ENCODE data around the gene RPS6KC1. TPM values are rescaled to one million over a fixed set of nuclear protein-coding genes. Genes with fewer than 3 reads are reported as not detected.
"Not testable (repeated sequence)": the region's sequence is repeated elsewhere in the genome, so short reads cannot be mapped to it uniquely, and the experiment has no call there.

RPS6KC1 gene
- total and polyA plus RNA-seq, 7 experiments from 2014 or later = 5.4 to 18.9 (median 11.5) TPM

GRCh38 chr1:213110349-213111300 lies 59.6 kb downstream of the RPS6KC1 start:
- no peak overlapping the region for H3K27ac ChIP-seq (ENCODE audit: low read depth, low read length)
- POLR2A ChIA-PET = no interaction called here
- Mint-ChIP-seq H3K27me3 (no peaks in the 10 kb centered on the region), H3K9me3 (peaks cover 0 to 5% (median 0%) of the 10 kb centered on the region in 11 donors), H3K4me3 (peak overlapping the region in 1 of 10 donors; percentile 3), H3K4me1 (peaks cover 13 to 25% (median 18%) of the 10 kb centered on the region in 7 donors), H3K36me3 (peaks cover 4 to 24% (median 21%) of the 10 kb centered on the region in 5 donors), H3K27ac (peak overlapping the region in 4 of 9 donors; percentile 16 to 54 (median 44))
- H3K27me3 ChIP-seq (ENCODE audit: control insufficient read depth in 2 of 2, insufficient read depth in 2 of 2, low read length in 2 of 2) = no peaks in the 10 kb centered on the region
- intact Hi-C loops (cut with micrococcal nuclease) = no loop called here
- H3K9me3 ChIP-seq (ENCODE audit: control insufficient read depth in 2 of 3, low read length in 3 of 3) = no peaks in the 10 kb centered on the region
- peaks cover 0 to 8% of the 10 kb centered on the region in 2 donors for H3K4me1 ChIP-seq (ENCODE audit: control insufficient read depth in 2 of 2, insufficient read depth in 2 of 2, low read length in 2 of 2)
- DNase-seq (peak in 1 of 9 donors; percentile 2), ATAC-seq (no peak)
- no peak overlapping the region for H3K4me3 ChIP-seq (ENCODE audit: low read length)
- CTCF ChIA-PET = no interaction called here
- H3K36me3 ChIP-seq (ENCODE audit: control insufficient read depth in 2 of 3, insufficient read depth in 3 of 3, low read length in 3 of 3) = peaks cover 0 to 4% (median 0%) of the 10 kb centered on the region in 3 experiments

GRCh38 chr1:213111502-213111901 lies 60.5 kb downstream of the RPS6KC1 start:
- Histone ChIP-seq H3K27me3 (ENCODE audit: control insufficient read depth in 2 of 2, insufficient read depth in 2 of 2, low read length in 2 of 2) (no peaks in the 10 kb centered on the region), H3K27ac (ENCODE audit: low read depth, low read length) (no peak overlapping the region), H3K36me3 (ENCODE audit: control insufficient read depth in 2 of 3, insufficient read depth in 3 of 3, low read length in 3 of 3) (no peaks in the 10 kb centered on the region), H3K9me3 (ENCODE audit: control insufficient read depth in 2 of 3, low read length in 3 of 3) (no peaks in the 10 kb centered on the region), H3K4me1 (ENCODE audit: control insufficient read depth in 2 of 2, insufficient read depth in 2 of 2, low read length in 2 of 2) (peaks cover 0 to 8% of the 10 kb centered on the region in 2 donors), H3K4me3 (ENCODE audit: low read length) (no peak overlapping the region)
- CTCF ChIA-PET = no interaction called here
- DNase-seq = no peak
- intact Hi-C loops (cut with micrococcal nuclease) = no loop called here
- POLR2A ChIA-PET = no interaction called here
- peaks cover 0 to 5% (median 0%) of the 10 kb centered on the region in 11 donors for H3K9me3 Mint-ChIP-seq
- peaks cover 12 to 25% (median 18%) of the 10 kb centered on the region in 7 donors for H3K4me1 Mint-ChIP-seq
- peaks cover 4 to 17% (median 14%) of the 10 kb centered on the region in 5 donors for H3K36me3 Mint-ChIP-seq
- H3K4me3 Mint-ChIP-seq = no peak overlapping the region
- H3K27me3 Mint-ChIP-seq = no peaks in the 10 kb centered on the region
- no peak for ATAC-seq
- H3K27ac Mint-ChIP-seq = no peak overlapping the region

- H3K4me1 Mint-ChIP-seq = peaks cover 12 to 25% (median 18%) of the 10 kb centered on the region in 7 donors
- CTCF ChIA-PET; H3K9me3 ChIP-seq (ENCODE audit: control insufficient read depth in 2 of 3, low read length in 3 of 3); intact Hi-C loops (cut with micrococcal nuclease); H3K9me3 Mint-ChIP-seq; H3K27ac ChIP-seq (ENCODE audit: low read depth, low read length); H3K4me3 Mint-ChIP-seq; DNase-seq; POLR2A ChIA-PET; H3K36me3 ChIP-seq (ENCODE audit: control insufficient read depth in 2 of 3, insufficient read depth in 3 of 3, low read length in 3 of 3); H3K27ac Mint-ChIP-seq; ATAC-seq; H3K4me1 ChIP-seq (ENCODE audit: control insufficient read depth in 2 of 2, insufficient read depth in 2 of 2, low read length in 2 of 2); H3K27me3 Mint-ChIP-seq; H3K36me3 Mint-ChIP-seq; H3K4me3 ChIP-seq (ENCODE audit: low read length); H3K27me3 ChIP-seq (ENCODE audit: control insufficient read depth in 2 of 2, insufficient read depth in 2 of 2, low read length in 2 of 2): not testable (repeated sequence)
Observed at GRCh38 chr1:213112723-213113122, 61.7 kb downstream of the RPS6KC1 start.

GRCh38 chr1:213117699-213118180 lies 66.7 kb downstream of the RPS6KC1 start:
- H3K4me3 Mint-ChIP-seq; POLR2A ChIA-PET; H3K27me3 Mint-ChIP-seq; H3K4me1 Mint-ChIP-seq; H3K4me3 ChIP-seq (ENCODE audit: low read length); H3K36me3 Mint-ChIP-seq; H3K9me3 Mint-ChIP-seq; intact Hi-C loops (cut with micrococcal nuclease); CTCF ChIA-PET; H3K27ac ChIP-seq (ENCODE audit: low read depth, low read length); H3K9me3 ChIP-seq (ENCODE audit: control insufficient read depth in 2 of 3, low read length in 3 of 3); H3K27ac Mint-ChIP-seq; H3K36me3 ChIP-seq (ENCODE audit: control insufficient read depth in 2 of 3, insufficient read depth in 3 of 3, low read length in 3 of 3); H3K27me3 ChIP-seq (ENCODE audit: control insufficient read depth in 2 of 2, insufficient read depth in 2 of 2, low read length in 2 of 2); ATAC-seq; DNase-seq; H3K4me1 ChIP-seq (ENCODE audit: control insufficient read depth in 2 of 2, insufficient read depth in 2 of 2, low read length in 2 of 2): not testable (repeated sequence)

GRCh38 chr1:213119794-213120193 lies 68.8 kb downstream of the RPS6KC1 start:
- H3K4me3 ChIP-seq (ENCODE audit: low read length) = no peak overlapping the region
- H3K36me3 Mint-ChIP-seq = peaks cover 0 to 7% (median 4%) of the 10 kb centered on the region in 5 donors
- intact Hi-C loops (cut with micrococcal nuclease) = loop anchor here (5.0 kb wide), 3 partner anchors 123 to 1208 kb away; no protein-coding TSS in a partner anchor
- POLR2A ChIA-PET = no interaction called here
- peaks cover 0 to 2% (median 0%) of the 10 kb centered on the region in 11 donors for H3K9me3 Mint-ChIP-seq
- H3K27me3 Mint-ChIP-seq = no peaks in the 10 kb centered on the region
- DNase-seq (no peak), ATAC-seq (no peak)
- H3K4me1 ChIP-seq (ENCODE audit: control insufficient read depth in 2 of 2, insufficient read depth in 2 of 2, low read length in 2 of 2) = no peaks in the 10 kb centered on the region
- H3K27ac Mint-ChIP-seq = no peak overlapping the region
- H3K36me3 ChIP-seq (ENCODE audit: control insufficient read depth in 2 of 3, insufficient read depth in 3 of 3, low read length in 3 of 3) = no peaks in the 10 kb centered on the region
- CTCF ChIA-PET = no interaction called here
- H3K9me3 ChIP-seq (ENCODE audit: control insufficient read depth in 2 of 3, low read length in 3 of 3) = no peaks in the 10 kb centered on the region
- H3K27ac ChIP-seq (ENCODE audit: low read depth, low read length) = no peak overlapping the region
- no peak overlapping the region for H3K4me3 Mint-ChIP-seq
- no peaks in the 10 kb centered on the region for H3K27me3 ChIP-seq (ENCODE audit: control insufficient read depth in 2 of 2, insufficient read depth in 2 of 2, low read length in 2 of 2)
- H3K4me1 Mint-ChIP-seq = peaks cover 0 to 7% (median 2%) of the 10 kb centered on the region in 7 donors

- Mint-ChIP-seq H3K9me3 (peaks cover 0 to 2% (median 0%) of the 10 kb centered on the region in 11 donors), H3K4me3 (no peak overlapping the region), H3K27ac (peak overlapping the region in 1 of 9 donors; percentile 8), H3K36me3 (peaks cover 0 to 7% (median 5%) of the 10 kb centered on the region in 5 donors), H3K27me3 (no peaks in the 10 kb centered on the region), H3K4me1 (peaks cover 0 to 8% (median 2%) of the 10 kb centered on the region in 7 donors)
- intact Hi-C loops (cut with micrococcal nuclease) = loop anchor here (5.0 kb wide), 3 partner anchors 122 to 1207 kb away; no protein-coding TSS in a partner anchor
- ChIA-PET CTCF (no interaction called here), POLR2A (no interaction called here)
- DNase-seq (no peak), ATAC-seq (no peak)
- H3K27me3 ChIP-seq (ENCODE audit: control insufficient read depth in 2 of 2, insufficient read depth in 2 of 2, low read length in 2 of 2) = no peaks in the 10 kb centered on the region
- no peak overlapping the region for H3K27ac ChIP-seq (ENCODE audit: low read depth, low read length)
- H3K36me3 ChIP-seq (ENCODE audit: control insufficient read depth in 2 of 3, insufficient read depth in 3 of 3, low read length in 3 of 3) = no peaks in the 10 kb centered on the region
- no peak overlapping the region for H3K4me3 ChIP-seq (ENCODE audit: low read length)
- H3K9me3 ChIP-seq (ENCODE audit: control insufficient read depth in 2 of 3, low read length in 3 of 3) = no peaks in the 10 kb centered on the region
- H3K4me1 ChIP-seq (ENCODE audit: control insufficient read depth in 2 of 2, insufficient read depth in 2 of 2, low read length in 2 of 2) = no peaks in the 10 kb centered on the region
Observed at GRCh38 chr1:213120386-213120785, 69.3 kb downstream of the RPS6KC1 start.

Data from naive thymus-derived CD4-positive, alpha-beta T cell (primary cell).